Keratinocyte (primary cell): Measurements from ENCODE around the gene WDR5.

Experiments
- CTCF ChIP-seq, 3 experiments: IDR thresholded peaks in 1 of 3; conservative IDR thresholded peaks in 1 of 3; optimal IDR thresholded peaks in 1 of 3; 2 replicates in 2 of 3; 3 replicates in 1 of 3; pipeline versions ENCODE3 to v1.5.1; 2011; ENCODE audit warnings: low read length in 3 of 3, mild to moderate bottlenecking in 3 of 3, moderate library complexity in 2 of 3, control low read depth in 1 of 3, inconsistent platforms in 1 of 3; ENCODE audit not compliant: insufficient read depth in 2 of 3; ENCODE audit errors: extremely low read depth in 1 of 3
- EZH2 ChIP-seq: IDR thresholded peaks from one replicate; pipeline ENCODE4 v1.6.1; 2012; ENCODE audit warnings: inconsistent platforms, mild to moderate bottlenecking, low read length, moderate library complexity

GRCh38 chr9:134186471-134187109, 50.7 kb downstream of the WDR5 start:
- no peak for TF ChIP-seq CTCF (optimal IDR thresholded peaks at IDR 0.05 in 1 of 3, IDR thresholded peaks at IDR 0.05 in 1 of 3, conservative IDR thresholded peaks at IDR 0.05 in 1 of 3; ENCODE audit: extremely low read depth in 1 of 3, insufficient read depth in 2 of 3, low read length in 3 of 3)
- no peak for TF ChIP-seq EZH2
